ENCODE data around the gene RBM4.

DNA sequence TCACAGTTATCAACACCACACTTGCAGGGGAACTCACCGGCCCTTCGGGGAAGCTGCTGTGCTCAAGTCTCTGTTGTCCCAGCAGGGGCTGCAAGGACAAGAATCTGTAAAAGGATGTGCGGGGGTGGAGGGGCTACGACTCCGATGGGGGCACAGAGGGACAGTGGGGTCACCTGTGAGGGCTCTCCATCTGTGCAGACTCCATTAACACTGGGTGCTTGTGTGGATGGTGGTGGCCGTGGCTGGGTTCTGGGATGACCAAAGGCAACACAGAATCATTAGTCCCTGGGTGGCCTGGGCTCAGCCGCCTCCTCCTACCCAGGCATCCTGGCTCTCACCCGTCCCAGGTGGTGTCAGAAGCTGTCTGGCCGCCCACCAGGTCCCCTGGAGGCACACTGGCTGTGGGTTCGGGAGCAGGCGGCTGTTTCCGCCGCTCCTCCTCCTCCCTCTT is 49.4 kb downstream of the RBM4 start:
- TF ChIP-seq, protein P1, sequence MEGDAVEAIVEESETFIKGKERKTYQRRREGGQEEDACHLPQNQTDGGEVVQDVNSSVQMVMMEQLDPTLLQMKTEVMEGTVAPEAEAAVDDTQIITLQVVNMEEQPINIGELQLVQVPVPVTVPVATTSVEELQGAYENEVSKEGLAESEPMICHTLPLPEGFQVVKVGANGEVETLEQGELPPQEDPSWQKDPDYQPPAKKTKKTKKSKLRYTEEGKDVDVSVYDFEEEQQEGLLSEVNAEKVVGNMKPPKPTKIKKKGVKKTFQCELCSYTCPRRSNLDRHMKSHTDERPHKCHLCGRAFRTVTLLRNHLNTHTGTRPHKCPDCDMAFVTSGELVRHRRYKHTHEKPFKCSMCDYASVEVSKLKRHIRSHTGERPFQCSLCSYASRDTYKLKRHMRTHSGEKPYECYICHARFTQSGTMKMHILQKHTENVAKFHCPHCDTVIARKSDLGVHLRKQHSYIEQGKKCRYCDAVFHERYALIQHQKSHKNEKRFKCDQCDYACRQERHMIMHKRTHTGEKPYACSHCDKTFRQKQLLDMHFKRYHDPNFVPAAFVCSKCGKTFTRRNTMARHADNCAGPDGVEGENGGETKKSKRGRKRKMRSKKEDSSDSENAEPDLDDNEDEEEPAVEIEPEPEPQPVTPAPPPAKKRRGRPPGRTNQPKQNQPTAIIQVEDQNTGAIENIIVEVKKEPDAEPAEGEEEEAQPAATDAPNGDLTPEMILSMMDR (IDR thresholded peaks at IDR 0.05; ENCODE audit: low read depth, low read length, poor library complexity, severe bottlenecking) = no peak
- TF ChIP-seq EZH2phosphoT487 (IDR thresholded peaks at IDR 0.05; ENCODE audit: borderline replicate concordance, low read length) = no peak
